ENCODE measurements around the gene CPE. TPM values are rescaled to one million over a fixed set of nuclear protein-coding genes. Genes with fewer than 3 reads are reported as not detected.

Gene CPE
- total RNA-seq, 4 donors from 2014 or later: 22.3 to 33.5 (median 30.9) TPM

GRCh38 chr4:165384186-165384585 is 5.4 kb downstream of the CPE start:
- DNase-seq (ENCODE audit: low spot score in 2 of 2): no peak
- Histone ChIP-seq H3K36me3 (no peaks in the 10 kb centered on the region), H3K4me1 (peaks cover 14% of the 10 kb centered on the region), H3K27ac (no peak overlapping the region), H3K9me3 (no peaks in the 10 kb centered on the region), H3K4me3 (no peak overlapping the region), H3K27me3 (peaks cover 3% of the 10 kb centered on the region)
- WGBS: 60% methylated on average over 3 of the region's 3 CpGs
- no peak for TF ChIP-seq POLR2A (IDR thresholded peaks at IDR 0.05)
- TF ChIP-seq POLR2AphosphoS5 (IDR thresholded peaks at IDR 0.05): no peak
- TF ChIP-seq CTCF (IDR thresholded peaks at IDR 0.05): no peak
- no peak for TF ChIP-seq EP300 (IDR thresholded peaks at IDR 0.05)

GRCh38 chr4:165384598-165384997 is 5.8 kb downstream of the CPE start:
- no peaks in the 10 kb centered on the region for H3K9me3 ChIP-seq
- H3K4me1 ChIP-seq: peaks cover 10% of the 10 kb centered on the region
- no peaks in the 10 kb centered on the region for H3K36me3 ChIP-seq
- TF ChIP-seq POLR2A (IDR thresholded peaks at IDR 0.05) (no peak), CTCF (IDR thresholded peaks at IDR 0.05) (no peak), POLR2AphosphoS5 (IDR thresholded peaks at IDR 0.05) (no peak), EP300 (IDR thresholded peaks at IDR 0.05) (no peak)
- H3K4me3 ChIP-seq: no peak overlapping the region
- H3K27me3 ChIP-seq: no peaks in the 10 kb centered on the region
- no peak for DNase-seq (ENCODE audit: low spot score in 2 of 2)
- 94% methylated on average over 1 of the region's 1 CpG for WGBS
- H3K27ac ChIP-seq: no peak overlapping the region

GRCh38 chr4:165385126-165385525 is 6.3 kb downstream of the CPE start:
- TF ChIP-seq POLR2AphosphoS5 (IDR thresholded peaks at IDR 0.05) (no peak), CTCF (IDR thresholded peaks at IDR 0.05) (no peak), EP300 (IDR thresholded peaks at IDR 0.05) (no peak), POLR2A (IDR thresholded peaks at IDR 0.05) (no peak)
- Histone ChIP-seq H3K4me3 (no peak overlapping the region), H3K27ac (no peak overlapping the region), H3K4me1 (peaks cover 10% of the 10 kb centered on the region), H3K9me3 (no peaks in the 10 kb centered on the region), H3K27me3 (peaks cover 3% of the 10 kb centered on the region), H3K36me3 (no peaks in the 10 kb centered on the region)
- 85% methylated on average over 4 of the region's 4 CpGs for WGBS
- DNase-seq (ENCODE audit: low spot score in 2 of 2): no peak

- WGBS: 100% methylated on average over 1 of the region's 1 CpG
- TF ChIP-seq CTCF (IDR thresholded peaks at IDR 0.05) (no peak), POLR2A (IDR thresholded peaks at IDR 0.05) (no peak), POLR2AphosphoS5 (IDR thresholded peaks at IDR 0.05) (no peak), EP300 (IDR thresholded peaks at IDR 0.05) (no peak)
- DNase-seq (ENCODE audit: low spot score in 2 of 2): no peak
- H3K4me3 ChIP-seq: no peak overlapping the region
- H3K27ac ChIP-seq: no peak overlapping the region
- H3K36me3 ChIP-seq: no peaks in the 10 kb centered on the region
- no peaks in the 10 kb centered on the region for H3K9me3 ChIP-seq
- H3K4me1 ChIP-seq: peaks cover 10% of the 10 kb centered on the region
- peaks cover 4% of the 10 kb centered on the region for H3K27me3 ChIP-seq
These were observed 7.5 kb downstream of the CPE start for GRCh38 chr4:165386328-165386727.

- no peak overlapping the region for H3K4me3 ChIP-seq
- no peak for DNase-seq (ENCODE audit: low spot score in 2 of 2)
- no peaks in the 10 kb centered on the region for H3K9me3 ChIP-seq
- no peak for TF ChIP-seq CTCF (IDR thresholded peaks at IDR 0.05)
- no peak for TF ChIP-seq POLR2AphosphoS5 (IDR thresholded peaks at IDR 0.05)
- TF ChIP-seq EP300 (IDR thresholded peaks at IDR 0.05): no peak
- no peak for TF ChIP-seq POLR2A (IDR thresholded peaks at IDR 0.05)
- peaks cover 9% of the 10 kb centered on the region for H3K4me1 ChIP-seq
- H3K36me3 ChIP-seq: no peaks in the 10 kb centered on the region
- H3K27me3 ChIP-seq: peaks cover 4% of the 10 kb centered on the region
- no peak overlapping the region for H3K27ac ChIP-seq
These were observed 9.9 kb downstream of the CPE start for GRCh38 chr4:165388756-165389155.

Data from suprapubic skin (tissue), 4 donors.